Cardiac muscle cell (in vitro differentiated cells and primary cell): ENCODE measurements around the gene CEP170B. TPM values are rescaled to one million over a fixed set of nuclear protein-coding genes. Genes with fewer than 3 reads are reported as not detected.
"Not testable (repeated sequence)": the region's sequence is repeated elsewhere in the genome, so short reads cannot be mapped to it uniquely, and the experiment has no call there.

Source experiments
- DNase-seq, 2 donors: peaks; one replicate each; pipeline versions ENCODE4 v3.0.0 to v3.0.0-alpha.2; 2010 to 2017; ENCODE audit warnings: low read depth in 1 of 2, low spot score in 1 of 2
- H3K27ac ChIP-seq: fragments of 200-600 bp; sonication (generic); 2 replicates; pipeline ENCODE4 v1.5.1; 2016
- H3K27me3 ChIP-seq: fragments of 200-600 bp; sonication (generic); 2 replicates; pipeline ENCODE4 v1.6.0; 2016; ENCODE audit warnings: control low read depth
- H3K36me3 ChIP-seq: fragments of 200-600 bp; sonication (generic); 2 replicates; pipeline ENCODE4 v1.5.1; 2016; ENCODE audit warnings: control low read depth
- H3K4me1 ChIP-seq: fragments of 200-600 bp; sonication (generic); 2 replicates; pipeline ENCODE4 v1.8.1; 2017; ENCODE audit warnings: low read depth, mild to moderate bottlenecking, mixed run types
- H3K4me3 ChIP-seq: fragments of 200-600 bp; sonication (generic); 2 replicates; pipeline ENCODE4 v1.5.1; 2016; ENCODE audit warnings: mild to moderate bottlenecking
- H3K9me3 ChIP-seq: fragments of 200-600 bp; sonication (generic); 2 replicates; pipeline ENCODE4 v1.5.1; 2017; ENCODE audit warnings: low read depth, mild to moderate bottlenecking, control low read depth
- CTCF ChIP-seq: IDR thresholded peaks from 2 replicates; pipeline ENCODE4 v1.5.1; 2012; ENCODE audit warnings: low read depth, mild to moderate bottlenecking, low read length
- polyA plus RNA-seq: library from polyadenylated mRNA; unstranded; fragments of >200 nt; fragmentation: Nextera tagmentation; extraction: Ambion mirVana; gene quantifications from 2 replicates; pipeline ENCODE4 v1.2.1, GENCODE V29; 2016
- total RNA-seq: library from RNA; depleted of rRNA; stranded (reverse); fragments of >200 nt; gene quantifications from 2 replicates; pipeline ENCODE4 v1.2.3, GENCODE V29; 2016

CEP170B gene
- total and polyA plus RNA-seq, 2 experiments from 2014 or later = 8.3 to 39.5 TPM

GRCh38 chr14:104826189-104826860, 38.7 kb upstream of the CEP170B start:
- TF ChIP-seq CTCF = peak; percentile 55
- H3K9me3 ChIP-seq = no peaks in the 10 kb centered on the region

GRCh38 chr14:104826861-104827176, 38.2 kb upstream of the CEP170B start:
- Histone ChIP-seq H3K4me3 (peak overlapping the region; percentile 36), H3K4me1 (peaks cover 9% of the 10 kb centered on the region), H3K27me3 (peaks cover 6% of the 10 kb centered on the region), H3K36me3 (no peaks in the 10 kb centered on the region), H3K27ac (peak overlapping the region; percentile 87), H3K9me3 (no peaks in the 10 kb centered on the region)
- peak in 1 of 2 donors; percentile 14 for DNase-seq
- no peak for TF ChIP-seq CTCF

More at GRCh38 chr14:104826189-104826860, 38.7 kb upstream of the CEP170B start:
- Histone ChIP-seq H3K36me3 (no peaks in the 10 kb centered on the region), H3K4me1 (peaks cover 9% of the 10 kb centered on the region), H3K4me3 (peak overlapping the region; percentile 50), H3K27ac (peak overlapping the region; percentile 87), H3K27me3 (peaks cover 6% of the 10 kb centered on the region)
- DNase-seq = peak; percentile 85 to 92

- Histone ChIP-seq H3K27ac (peak overlapping the region; percentile 87), H3K27me3 (peaks cover 6% of the 10 kb centered on the region)
Measured at GRCh38 chr14:104827177-104828055, 37.7 kb upstream of the CEP170B start.

GRCh38 chr14:104830781-104831180, 34.3 kb upstream of the CEP170B start:
- peaks cover under 1% of the 10 kb centered on the region for H3K27me3 ChIP-seq
- no peak for TF ChIP-seq CTCF

More at GRCh38 chr14:104827177-104828055, 37.7 kb upstream of the CEP170B start:
- no peaks in the 10 kb centered on the region for H3K36me3 ChIP-seq
- DNase-seq = peak; percentile 43 to 92
- H3K4me3 ChIP-seq = peak overlapping the region; percentile 36
- H3K4me1 ChIP-seq = peaks cover 9% of the 10 kb centered on the region
- peak; percentile 47 for TF ChIP-seq CTCF
- no peaks in the 10 kb centered on the region for H3K9me3 ChIP-seq

GRCh38 chr14:104836171-104836935, 28.7 kb upstream of the CEP170B start:
- H3K27ac ChIP-seq, H3K4me3 ChIP-seq, H3K9me3 ChIP-seq, DNase-seq, H3K27me3 ChIP-seq, H3K4me1 ChIP-seq, H3K36me3 ChIP-seq: not testable (repeated sequence)

More at GRCh38 chr14:104830781-104831180, 34.3 kb upstream of the CEP170B start:
- Histone ChIP-seq H3K36me3 (no peaks in the 10 kb centered on the region), H3K27ac (no peak overlapping the region), H3K9me3 (no peaks in the 10 kb centered on the region), H3K4me3 (no peak overlapping the region), H3K4me1 (peaks cover 9% of the 10 kb centered on the region)
- DNase-seq = no peak
